HG02588 (cell line): ENCODE data around the gene CENPX.
A peak's percentile ranks its signal among the peaks of the same experiment; 100 is the strongest.
"Not testable (repeated sequence)": the region's sequence is repeated elsewhere in the genome, so short reads cannot be mapped to it uniquely, and the experiment has no call there.

Experiments used
- ATAC-seq: cut with Tn5 transposase; IDR thresholded peaks from one replicate; pipeline ENCODE4 v1.9.1; 2021; ENCODE audit warnings: mild to moderate bottlenecking, moderate library complexity; ENCODE audit not compliant: unreplicated experiment

The CENPX gene

DNA sequence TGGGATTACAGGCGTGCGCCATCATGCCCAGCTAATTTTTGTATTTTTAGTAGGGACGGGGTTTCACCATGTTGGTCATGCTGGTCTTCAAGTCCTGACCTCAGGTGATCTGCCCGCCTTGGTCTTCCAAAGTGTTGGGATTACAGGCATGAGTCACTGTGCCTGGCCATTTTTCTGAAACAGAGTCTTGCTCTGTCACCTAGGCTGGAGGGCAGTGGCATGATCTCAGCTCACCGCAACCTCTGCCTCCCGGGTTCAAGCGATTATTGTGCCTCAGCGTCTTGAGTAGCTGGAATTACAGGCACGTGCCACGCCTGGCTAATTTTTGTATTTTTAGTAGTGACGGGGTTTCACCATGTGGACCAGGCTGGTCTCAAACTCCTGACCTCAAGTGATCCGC lies 41.2 kb downstream of the CENPX start:
- ATAC-seq, result not testable (repeated sequence)

DNA sequence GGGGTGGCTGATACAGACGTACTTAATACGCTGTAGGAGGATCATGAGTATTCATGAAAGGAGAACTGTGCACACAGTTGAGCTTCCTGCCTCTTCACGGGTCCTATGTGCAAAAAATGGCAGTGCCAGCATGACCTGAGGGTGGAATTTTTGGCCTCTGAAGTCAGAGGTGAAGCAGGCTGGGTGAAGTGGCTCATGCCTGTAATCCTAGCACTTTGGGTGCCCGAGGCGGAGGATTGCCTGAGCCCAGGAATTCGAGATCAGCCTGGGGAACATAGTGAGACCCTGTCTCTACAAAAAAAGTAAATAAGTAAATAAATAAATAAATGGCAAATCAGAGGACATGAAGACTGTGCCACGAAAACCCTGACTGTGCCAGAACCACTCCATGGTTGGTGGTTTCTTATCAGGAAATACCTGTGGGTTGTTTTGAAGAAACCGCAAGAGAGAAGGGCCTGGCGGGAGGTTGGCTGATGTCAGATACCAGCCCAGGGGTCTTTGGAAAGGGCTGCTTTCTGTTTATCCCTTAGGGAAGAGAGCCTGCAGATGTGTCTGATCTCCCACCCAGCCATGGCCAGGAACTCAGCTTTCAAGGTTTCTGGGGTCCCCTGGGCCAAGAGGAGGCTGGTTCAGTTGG lies 41.9 kb downstream of the CENPX start:
- ATAC-seq, result no peak

GRCh38 chr17:81980122-81980521 lies 42.6 kb downstream of the CENPX start:
- ATAC-seq, result no peak

- no peak for ATAC-seq
These were observed 44.0 kb downstream of the CENPX start for GRCh38 chr17:81978524-81979298.

GRCh38 chr17:81977211-81977808 lies 45.4 kb downstream of the CENPX start, which contains the start of gene ASPSCR1:
Gene ASPSCR1 (plus strand): TSS chr17:81977629. CDS start chr17:81977647, 18 bp downstream.
- ATAC-seq, result peak; percentile 84

- ATAC-seq, result peak; percentile 2
These were observed 46.1 kb downstream of the CENPX start for GRCh38 chr17:81976332-81977210.

DNA sequence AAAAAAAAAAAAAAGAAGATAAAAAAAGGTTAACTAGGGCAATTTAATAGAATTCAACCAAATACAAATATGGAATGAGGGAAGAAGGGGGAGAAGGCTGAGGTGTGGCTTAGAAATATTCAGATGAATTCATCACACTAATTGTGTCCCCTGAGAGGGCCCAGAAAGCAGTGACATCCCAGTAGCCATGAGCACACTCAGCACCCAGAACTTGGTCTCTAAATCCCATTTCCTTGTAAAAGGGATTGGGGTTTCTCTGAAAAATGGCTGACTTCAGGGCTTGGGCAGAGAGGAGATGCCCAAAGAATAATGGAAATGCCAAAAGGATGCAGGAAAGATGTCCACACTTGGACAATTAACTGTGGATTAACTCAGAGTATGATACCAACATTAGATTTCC lies 49.2 kb downstream of the CENPX start:
- no peak for ATAC-seq

- no peak for ATAC-seq
These were observed 53.5 kb downstream of the CENPX start for GRCh38 chr17:81968850-81969812.
